ENCODE results near the gene DEFB131A. TPM values are rescaled to one million over a fixed set of nuclear protein-coding genes. Genes with fewer than 3 reads are reported as not detected.

The DEFB131A gene, protein sequence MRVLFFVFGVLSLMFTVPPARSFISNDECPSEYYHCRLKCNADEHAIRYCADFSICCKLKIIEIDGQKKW
- total RNA-seq: not detected in 2 replicates

DNA sequence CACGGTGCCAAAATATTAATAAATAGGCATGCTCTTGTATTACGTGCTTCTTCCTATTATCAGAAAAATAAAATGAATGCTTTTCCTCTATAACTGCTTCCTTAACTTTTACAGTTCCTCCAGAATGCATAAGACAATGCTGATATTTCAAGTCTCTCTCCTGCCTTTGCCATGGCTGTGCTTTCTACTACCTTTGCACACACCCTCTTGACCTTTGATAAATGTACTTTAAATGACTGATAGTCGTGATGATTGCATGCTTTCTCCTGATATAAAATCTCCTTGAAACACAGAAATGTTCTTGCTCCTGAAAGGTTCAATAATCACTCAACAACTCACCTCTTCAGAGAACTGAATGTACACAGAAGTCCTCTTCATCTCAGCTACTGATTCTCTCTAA lies at the start of gene DEFB131A:
DEFB131A (plus strand) TSS at position 301 of the 400 bp plus-strand sequence. CDS start 120 bp downstream, outside the sequence.

Small RNA genes lying within 50 kb of the gene (small RNA-seq; reads per million reads assigned to genes)
- gene RNA5SP153: not detected

Other genes starting within 250 kb of the DEFB131A start
- gene USP17L10, start 233.8 kb upstream of the DEFB131A start, total RNA-seq: not detected in 2 replicates
- gene USP17L11, start 229.0 kb upstream of the DEFB131A start, total RNA-seq: not detected in 2 replicates
- not detected in 2 replicates for gene USP17L12, start 224.3 kb upstream of the DEFB131A start, total RNA-seq
- not detected in 2 replicates for gene USP17L13, start 219.5 kb upstream of the DEFB131A start, total RNA-seq
- not detected in 2 replicates for gene USP17L15, start 210.0 kb upstream of the DEFB131A start, total RNA-seq
- not detected in 2 replicates for gene USP17L17, start 200.5 kb upstream of the DEFB131A start, total RNA-seq
- not detected in 2 replicates for gene USP17L18, start 195.8 kb upstream of the DEFB131A start, total RNA-seq
- gene USP17L19, start 191.0 kb upstream of the DEFB131A start, total RNA-seq: not detected in 2 replicates
- gene USP17L20, start 186.3 kb upstream of the DEFB131A start, total RNA-seq: not detected in 2 replicates
- not detected in 2 replicates for gene USP17L21, start 181.5 kb upstream of the DEFB131A start, total RNA-seq
- not detected in 2 replicates for gene USP17L22, start 176.8 kb upstream of the DEFB131A start, total RNA-seq
- not detected in 2 replicates for gene USP17L24, start 119.2 kb upstream of the DEFB131A start, total RNA-seq
- not detected in 2 replicates for gene USP17L25, start 114.5 kb upstream of the DEFB131A start, total RNA-seq
- not detected in 2 replicates for gene USP17L26, start 109.8 kb upstream of the DEFB131A start, total RNA-seq
- gene USP17L5, start 105.0 kb upstream of the DEFB131A start, total RNA-seq: not detected in 2 replicates
- not detected in 2 replicates for gene USP17L27, start 100.3 kb upstream of the DEFB131A start, total RNA-seq
- not detected in 2 replicates for gene USP17L28, start 95.5 kb upstream of the DEFB131A start, total RNA-seq
- gene USP17L29, start 90.8 kb upstream of the DEFB131A start, total RNA-seq: not detected in 2 replicates
- gene USP17L30, start 81.3 kb upstream of the DEFB131A start, total RNA-seq: not detected in 2 replicates